HepG2 (cell line): ENCODE results near the gene SRSF3. TPM values are rescaled to one million over a fixed set of nuclear protein-coding genes. Genes with fewer than 3 reads are reported as not detected.

Source experiments
- HINFP ChIP-seq: sonication (generic); formaldehyde crosslinking; IDR thresholded peaks from 2 replicates; pipeline ENCODE4 v1.4.0; 2020; ENCODE audit warnings: low read depth, mild to moderate bottlenecking, missing genetic modification reagents
- JDP2 ChIP-seq: sonication (generic); formaldehyde crosslinking; IDR thresholded peaks from 2 replicates; pipeline ENCODE4 v1.8.1; 2022; ENCODE audit warnings: missing genetic modification reagents, borderline replicate concordance
- LBX2 ChIP-seq: sonication (generic); formaldehyde crosslinking; IDR thresholded peaks from 2 replicates; pipeline ENCODE4 v1.5.0; 2020; ENCODE audit warnings: missing genetic modification reagents, mild to moderate bottlenecking, borderline replicate concordance
- NFKB2 ChIP-seq: sonication (generic); formaldehyde crosslinking; IDR thresholded peaks from 2 replicates; pipeline ENCODE4 v1.4.0; 2020; ENCODE audit warnings: missing genetic modification reagents, borderline replicate concordance
- RBM22 ChIP-seq: fragments of 200-400 bp; formaldehyde crosslinking; optimal IDR thresholded peaks from 2 replicates; pipeline ENCODE3; 2017; ENCODE audit warnings: mild to moderate bottlenecking, low read length, moderate library complexity
- RELA ChIP-seq: sonication (generic); formaldehyde crosslinking; IDR thresholded peaks from 2 replicates; pipeline ENCODE4 v1.4.0; 2020; ENCODE audit warnings: missing genetic modification reagents
- ZBTB21 ChIP-seq: sonication (generic); formaldehyde crosslinking; IDR thresholded peaks from 2 replicates; pipeline ENCODE4 v1.4.0; 2020; ENCODE audit warnings: missing genetic modification reagents
- ZBTB49 ChIP-seq: sonication (generic); formaldehyde crosslinking; IDR thresholded peaks from 2 replicates; pipeline ENCODE4 v1.4.0; 2020; ENCODE audit warnings: missing genetic modification reagents, borderline replicate concordance
- ZNF598 ChIP-seq: sonication (generic); formaldehyde crosslinking; IDR thresholded peaks from 2 replicates; pipeline ENCODE4 v1.5.1; 2020; ENCODE audit warnings: mild to moderate bottlenecking, missing genetic modification reagents, borderline replicate concordance
- polyA plus RNA-seq, 8 experiments: library from polyadenylated mRNA; depleted of rRNA in 3 of 8; stranded (reverse) in 7 of 8; unstranded in 1 of 8; fragments of >200 nt; fragmentation: Illumina TruSeq in 4 of 8; extraction: Trizol in 4 of 8; gene quantifications; 2 replicates each; pipeline versions ENCODE4 v1.2.1 to v1.2.3, GENCODE V29; 2011 to 2016; ENCODE audit warnings: low read depth in 4 of 8, missing spikeins in 1 of 8, mixed read lengths in 1 of 8; ENCODE audit not compliant: insufficient read depth in 1 of 8
- total RNA-seq, 5 experiments: library from RNA; depleted of rRNA; stranded (reverse); fragments of >200 nt; fragmentation: Illumina TruSeq; extraction: Trizol; gene quantifications; 2 replicates each; pipeline ENCODE4 v1.2.3, GENCODE V29; 2016; ENCODE audit warnings: low read depth in 1 of 5
- TF ChIP-seq, protein P1 (sequence below): sonication (generic); formaldehyde crosslinking; IDR thresholded peaks from 2 replicates; pipeline ENCODE4 v1.4.0; 2020; ENCODE audit warnings: missing genetic modification reagents
- TF ChIP-seq, protein P2 (sequence below): sonication (generic); formaldehyde crosslinking; conservative IDR thresholded peaks from 2 replicates; pipeline ENCODE4 v1.8.0; 2022; ENCODE audit warnings: missing genetic modification reagents

SRSF3 gene
- total and polyA plus RNA-seq, 2 of the 13 experiments (the other 11 are each of a cell fraction or from before 2014, with no cell fraction given) = 206 to 684 TPM

GRCh38 chr6:36622901-36623546 lies 28.9 kb downstream of the SRSF3 start (continued):
- TF ChIP-seq LBX2 (no peak), RELA (CRISPR knock-in tag) (no peak), ZBTB21 (CRISPR knock-in tag) (no peak), NFKB2 (CRISPR knock-in tag) (no peak), ZNF598 (CRISPR knock-in tag) (0 out of 2 replicates have a peak, but pooled peaks have one; percentile 23), RBM22 (no peak), JDP2 (no peak), HINFP (CRISPR knock-in tag) (no peak), ZBTB49 (CRISPR knock-in tag) (no peak)
- TF ChIP-seq, protein P1, sequence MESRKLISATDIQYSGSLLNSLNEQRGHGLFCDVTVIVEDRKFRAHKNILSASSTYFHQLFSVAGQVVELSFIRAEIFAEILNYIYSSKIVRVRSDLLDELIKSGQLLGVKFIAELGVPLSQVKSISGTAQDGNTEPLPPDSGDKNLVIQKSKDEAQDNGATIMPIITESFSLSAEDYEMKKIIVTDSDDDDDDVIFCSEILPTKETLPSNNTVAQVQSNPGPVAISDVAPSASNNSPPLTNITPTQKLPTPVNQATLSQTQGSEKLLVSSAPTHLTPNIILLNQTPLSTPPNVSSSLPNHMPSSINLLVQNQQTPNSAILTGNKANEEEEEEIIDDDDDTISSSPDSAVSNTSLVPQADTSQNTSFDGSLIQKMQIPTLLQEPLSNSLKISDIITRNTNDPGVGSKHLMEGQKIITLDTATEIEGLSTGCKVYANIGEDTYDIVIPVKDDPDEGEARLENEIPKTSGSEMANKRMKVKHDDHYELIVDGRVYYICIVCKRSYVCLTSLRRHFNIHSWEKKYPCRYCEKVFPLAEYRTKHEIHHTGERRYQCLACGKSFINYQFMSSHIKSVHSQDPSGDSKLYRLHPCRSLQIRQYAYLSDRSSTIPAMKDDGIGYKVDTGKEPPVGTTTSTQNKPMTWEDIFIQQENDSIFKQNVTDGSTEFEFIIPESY = no peak
- TF ChIP-seq, protein P2, sequence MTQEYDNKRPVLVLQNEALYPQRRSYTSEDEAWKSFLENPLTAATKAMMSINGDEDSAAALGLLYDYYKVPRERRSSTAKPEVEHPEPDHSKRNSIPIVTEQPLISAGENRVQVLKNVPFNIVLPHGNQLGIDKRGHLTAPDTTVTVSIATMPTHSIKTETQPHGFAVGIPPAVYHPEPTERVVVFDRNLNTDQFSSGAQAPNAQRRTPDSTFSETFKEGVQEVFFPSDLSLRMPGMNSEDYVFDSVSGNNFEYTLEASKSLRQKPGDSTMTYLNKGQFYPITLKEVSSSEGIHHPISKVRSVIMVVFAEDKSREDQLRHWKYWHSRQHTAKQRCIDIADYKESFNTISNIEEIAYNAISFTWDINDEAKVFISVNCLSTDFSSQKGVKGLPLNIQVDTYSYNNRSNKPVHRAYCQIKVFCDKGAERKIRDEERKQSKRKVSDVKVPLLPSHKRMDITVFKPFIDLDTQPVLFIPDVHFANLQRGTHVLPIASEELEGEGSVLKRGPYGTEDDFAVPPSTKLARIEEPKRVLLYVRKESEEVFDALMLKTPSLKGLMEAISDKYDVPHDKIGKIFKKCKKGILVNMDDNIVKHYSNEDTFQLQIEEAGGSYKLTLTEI (CRISPR knock-in tag) = no peak
